Adrenal gland (tissue), 5 donors: Measurements from ENCODE around the gene PRKCZ.
A peak's percentile ranks its signal among the peaks of the same experiment; 100 is the strongest.

Source experiments
- CTCF ChIP-seq, 6 experiments: fragments of 450-650 bp in 4 of 6; fragments of 200-600 bp in 2 of 6; sonication (generic) in 1 of 6; IDR thresholded peaks; 1 replicate in 5 of 6; 2 replicates in 1 of 6; pipeline versions ENCODE4 v1.5.1 to v1.8.0; 2016 to 2021; ENCODE audit warnings: antibody characterized with exemption in 6 of 6, mild to moderate bottlenecking in 2 of 6, moderate library complexity in 1 of 6
- POLR2A ChIP-seq, 2 donors: fragments of 450-650 bp; IDR thresholded peaks; one replicate each; pipeline ENCODE4 v1.6.1; 2017; ENCODE audit warnings: antibody characterized with exemption in 2 of 2, mild to moderate bottlenecking in 2 of 2, moderate library complexity in 1 of 2
- donor health status: DM: no; HTN: no; CAD: no.

- TF ChIP-seq CTCF (IDR thresholded peaks at IDR 0.05) (peak in 4 of 6 experiments; percentile 23 to 40 (median 34)), POLR2A (IDR thresholded peaks at IDR 0.05) (no peak)
These were observed 41.7 kb downstream of the PRKCZ start for GRCh38 chr1:2091611-2092604.
